Measurements from ENCODE around the gene SERPINA5.

SERPINA5 gene

GRCh38 chr14:94617366-94617941, 36.2 kb downstream of the SERPINA5 start:
- DNase-seq, result no peak
- H3K4me3 ChIP-seq (ENCODE audit: low read depth, low read length), result no peak overlapping the region
- in situ Hi-C loops (cut with HindIII; ENCODE audit: low pct_ligation_motif_present, low sequenced_read_pairs), result no loop called here
- H3K27me3 ChIP-seq (replicated peaks), result no peaks in the 10 kb centered on the region
- H3K36me3 ChIP-seq (replicated peaks), result no peaks in the 10 kb centered on the region
- TF ChIP-seq, protein P1, sequence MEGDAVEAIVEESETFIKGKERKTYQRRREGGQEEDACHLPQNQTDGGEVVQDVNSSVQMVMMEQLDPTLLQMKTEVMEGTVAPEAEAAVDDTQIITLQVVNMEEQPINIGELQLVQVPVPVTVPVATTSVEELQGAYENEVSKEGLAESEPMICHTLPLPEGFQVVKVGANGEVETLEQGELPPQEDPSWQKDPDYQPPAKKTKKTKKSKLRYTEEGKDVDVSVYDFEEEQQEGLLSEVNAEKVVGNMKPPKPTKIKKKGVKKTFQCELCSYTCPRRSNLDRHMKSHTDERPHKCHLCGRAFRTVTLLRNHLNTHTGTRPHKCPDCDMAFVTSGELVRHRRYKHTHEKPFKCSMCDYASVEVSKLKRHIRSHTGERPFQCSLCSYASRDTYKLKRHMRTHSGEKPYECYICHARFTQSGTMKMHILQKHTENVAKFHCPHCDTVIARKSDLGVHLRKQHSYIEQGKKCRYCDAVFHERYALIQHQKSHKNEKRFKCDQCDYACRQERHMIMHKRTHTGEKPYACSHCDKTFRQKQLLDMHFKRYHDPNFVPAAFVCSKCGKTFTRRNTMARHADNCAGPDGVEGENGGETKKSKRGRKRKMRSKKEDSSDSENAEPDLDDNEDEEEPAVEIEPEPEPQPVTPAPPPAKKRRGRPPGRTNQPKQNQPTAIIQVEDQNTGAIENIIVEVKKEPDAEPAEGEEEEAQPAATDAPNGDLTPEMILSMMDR (IDR thresholded peaks at IDR 0.05; ENCODE audit: low read depth, low read length, missing control alignments), result no peak
- no peak overlapping the region for H3K27ac ChIP-seq

- TF ChIP-seq, protein P1 (IDR thresholded peaks at IDR 0.05; ENCODE audit: low read depth, low read length, missing control alignments), result no peak
- Histone ChIP-seq H3K27me3 (replicated peaks) (no peaks in the 10 kb centered on the region), H3K4me3 (ENCODE audit: low read depth, low read length) (no peak overlapping the region), H3K36me3 (replicated peaks) (no peaks in the 10 kb centered on the region), H3K27ac (no peak overlapping the region)
- no peak for DNase-seq
- in situ Hi-C loops (cut with HindIII; ENCODE audit: low pct_ligation_motif_present, low sequenced_read_pairs), result no loop called here
Measured at GRCh38 chr14:94617988-94618822, 37.0 kb downstream of the SERPINA5 start.

GRCh38 chr14:94619297-94619696, 38.1 kb downstream of the SERPINA5 start:
- no peaks in the 10 kb centered on the region for H3K36me3 ChIP-seq (replicated peaks)
- H3K27me3 ChIP-seq (replicated peaks), result no peaks in the 10 kb centered on the region
- H3K27ac ChIP-seq, result no peak overlapping the region
- no peak overlapping the region for H3K4me3 ChIP-seq (ENCODE audit: low read depth, low read length)
- no peak for DNase-seq
- TF ChIP-seq, protein P1 (IDR thresholded peaks at IDR 0.05; ENCODE audit: low read depth, low read length, missing control alignments), result no peak
- in situ Hi-C loops (cut with HindIII; ENCODE audit: low pct_ligation_motif_present, low sequenced_read_pairs), result no loop called here

- DNase-seq, result no peak
- H3K36me3 ChIP-seq (replicated peaks), result no peaks in the 10 kb centered on the region
- H3K27ac ChIP-seq, result no peak overlapping the region
- in situ Hi-C loops (cut with HindIII; ENCODE audit: low pct_ligation_motif_present, low sequenced_read_pairs), result no loop called here
- H3K4me3 ChIP-seq (ENCODE audit: low read depth, low read length), result no peak overlapping the region
- TF ChIP-seq, protein P1 (IDR thresholded peaks at IDR 0.05; ENCODE audit: low read depth, low read length, missing control alignments), result no peak
- H3K27me3 ChIP-seq (replicated peaks), result no peaks in the 10 kb centered on the region
Measured at GRCh38 chr14:94620597-94620996, 39.4 kb downstream of the SERPINA5 start.

GRCh38 chr14:94621358-94622134, 40.3 kb downstream of the SERPINA5 start:
- H3K27me3 ChIP-seq (replicated peaks), result no peaks in the 10 kb centered on the region
- no peak overlapping the region for H3K27ac ChIP-seq
- no peak for DNase-seq
- no peaks in the 10 kb centered on the region for H3K36me3 ChIP-seq (replicated peaks)
- in situ Hi-C loops (cut with HindIII; ENCODE audit: low pct_ligation_motif_present, low sequenced_read_pairs), result no loop called here
- H3K4me3 ChIP-seq (ENCODE audit: low read depth, low read length), result no peak overlapping the region
- TF ChIP-seq, protein P1 (IDR thresholded peaks at IDR 0.05; ENCODE audit: low read depth, low read length, missing control alignments), result no peak
